ENCODE data around the gene DUSP11.
"Not testable (repeated sequence)": the region's sequence is repeated elsewhere in the genome, so short reads cannot be mapped to it uniquely, and the experiment has no call there.

DUSP11 gene

GRCh38 chr2:73779467-73780236 is at the start of gene DUSP11:
DUSP11 (minus strand) TSS chr2:73780103; CDS start chr2:73779974, 129 bp downstream.
- DNase-seq = peak; percentile 29 to 98 (median 88)

- DNase-seq = peak; percentile 76 to 98 (median 94)
Measured at GRCh38 chr2:73828818-73829570, 49.1 kb upstream of the DUSP11 start, which contains the start of gene STAMBP. STAMBP (plus strand) TSS chr2:73828961; CDS start chr2:73830857, 1,896 bp downstream.

GRCh38 chr2:73828389-73828817 is 48.5 kb upstream of the DUSP11 start:
- DNase-seq = no peak

- no peak for DNase-seq
Measured at GRCh38 chr2:73827660-73828388, 47.9 kb upstream of the DUSP11 start.

GRCh38 chr2:73827018-73827417 is 47.1 kb upstream of the DUSP11 start:
- DNase-seq = no peak

- no peak for DNase-seq
Measured at GRCh38 chr2:73825408-73825807, 45.5 kb upstream of the DUSP11 start.

GRCh38 chr2:73823916-73824523 is 44.1 kb upstream of the DUSP11 start:
- peak in 9 of 56 donors; percentile 7 to 45 (median 11) for DNase-seq

GRCh38 chr2:73823416-73823815 is 43.5 kb upstream of the DUSP11 start:
- DNase-seq = no peak

GRCh38 chr2:73822991-73823390 is 43.1 kb upstream of the DUSP11 start:
- no peak for DNase-seq

GRCh38 chr2:73822276-73822675 is 42.4 kb upstream of the DUSP11 start:
- no peak for DNase-seq

- no peak for DNase-seq
Measured at GRCh38 chr2:73821669-73822068, 41.8 kb upstream of the DUSP11 start.

GRCh38 chr2:73821227-73821626 is 41.3 kb upstream of the DUSP11 start:
- DNase-seq = no peak

- no peak for DNase-seq
Measured at GRCh38 chr2:73818296-73818695, 38.4 kb upstream of the DUSP11 start.

- no peak for DNase-seq
Measured at GRCh38 chr2:73812635-73813034, 32.7 kb upstream of the DUSP11 start.

- no peak for DNase-seq
Measured at GRCh38 chr2:73811878-73812277, 32.0 kb upstream of the DUSP11 start.

GRCh38 chr2:73783883-73784282 is 4.0 kb upstream of the DUSP11 start, which contains the start of gene C2orf78:
C2orf78 (plus strand) TSS chr2:73784183; CDS start chr2:73784310, 127 bp downstream.
- not testable (repeated sequence) for DNase-seq

- DNase-seq = not testable (repeated sequence)
Measured at GRCh38 chr2:73783402-73783801, 3.5 kb upstream of the DUSP11 start.

GRCh38 chr2:73780237-73780582 is 307 bp upstream of the DUSP11 start:
- no peak for DNase-seq

- DNase-seq = not testable (repeated sequence)
Measured at GRCh38 chr2:73778867-73779466, 936 bp downstream of the DUSP11 start.

- no peak for DNase-seq
Measured at GRCh38 chr2:73776869-73777519, 2.9 kb downstream of the DUSP11 start.
